Endometrial microvascular endothelial cells (primary cell): Measurements from ENCODE around the gene FBXO9. TPM values are rescaled to one million over a fixed set of nuclear protein-coding genes. Genes with fewer than 3 reads are reported as not detected.

Source experiments
- in situ Hi-C: cut with HindIII; loops from 2 replicates; pipeline ENCODE4 v1.10.0; 2017; ENCODE audit warnings: low sequenced_read_pairs, low pct_unique_long_range_greater_than_20kb; ENCODE audit errors: inconsistent ontology term
- total RNA-seq: library from RNA; depleted of rRNA; stranded (reverse); fragments of >200 nt; gene quantifications from one replicate; pipeline ENCODE4 v1.2.3, GENCODE V29; 2015; ENCODE audit errors: inconsistent ontology term

Gene FBXO9
- total RNA-seq, 1 donor from 2014 or later: 41.0 TPM

DNA sequence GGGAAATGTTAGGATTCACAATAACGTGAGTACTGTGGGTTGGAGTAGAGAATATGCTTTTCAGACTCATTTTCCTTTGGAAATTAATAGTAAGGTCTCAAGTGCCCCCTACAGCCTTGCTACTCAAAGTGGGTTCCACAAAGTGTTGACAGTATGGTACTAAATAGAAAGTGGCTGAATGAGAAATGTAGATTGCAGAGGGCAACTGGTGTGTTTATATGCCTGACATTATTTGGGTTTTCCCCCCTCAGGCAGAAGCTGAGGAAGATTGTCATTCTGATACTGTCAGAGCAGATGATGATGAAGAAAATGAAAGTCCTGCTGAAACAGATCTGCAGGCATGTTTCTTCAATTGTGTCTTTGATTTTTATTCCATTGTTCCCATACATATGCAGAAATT is 5.6 kb downstream of the FBXO9 start:
- in situ Hi-C loops: no loop called here

- in situ Hi-C loops: no loop called here
Measured at GRCh38 chr6:53074347-53074746, 9.1 kb downstream of the FBXO9 start.

DNA sequence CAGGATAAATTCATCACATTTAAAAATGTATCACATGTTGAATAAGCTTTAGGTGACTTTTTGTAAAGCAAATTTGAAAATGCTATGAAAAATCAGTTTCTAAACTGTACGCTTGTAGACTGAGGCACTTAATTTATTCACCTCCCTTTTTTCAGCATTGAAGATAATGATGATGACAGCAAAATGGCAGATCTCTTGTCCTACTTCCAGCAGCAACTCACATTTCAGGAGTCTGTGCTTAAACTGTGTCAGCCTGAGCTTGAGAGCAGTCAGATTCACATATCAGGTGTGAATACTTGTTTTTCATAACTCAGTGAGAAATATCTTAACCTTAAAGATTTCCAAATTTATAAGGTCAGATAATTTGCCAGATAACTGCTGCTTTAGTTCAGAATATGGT is 15.6 kb downstream of the FBXO9 start:
- in situ Hi-C loops: no loop called here

DNA sequence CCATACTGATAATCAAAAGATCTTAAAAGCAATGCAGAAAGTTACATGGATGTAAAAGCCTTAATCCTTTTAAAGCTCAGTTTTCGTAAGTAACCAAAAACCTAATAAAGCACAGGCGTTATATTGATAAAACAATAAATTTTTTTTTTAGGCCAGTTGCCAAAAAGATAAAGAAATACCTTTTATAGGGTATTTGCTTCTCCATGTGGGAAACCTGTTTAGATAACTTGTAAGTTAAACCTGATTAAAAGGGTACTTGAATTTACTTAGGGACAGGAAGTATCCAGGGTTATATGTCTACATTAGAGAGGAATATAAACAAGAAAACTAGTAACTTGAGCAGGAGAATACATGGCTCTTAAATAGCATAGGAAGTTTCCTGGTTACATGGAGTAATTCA is 21.1 kb downstream of the FBXO9 start:
- in situ Hi-C loops: no loop called here

GRCh38 chr6:53089948-53090347 is 24.7 kb downstream of the FBXO9 start:
- in situ Hi-C loops: no loop called here

DNA sequence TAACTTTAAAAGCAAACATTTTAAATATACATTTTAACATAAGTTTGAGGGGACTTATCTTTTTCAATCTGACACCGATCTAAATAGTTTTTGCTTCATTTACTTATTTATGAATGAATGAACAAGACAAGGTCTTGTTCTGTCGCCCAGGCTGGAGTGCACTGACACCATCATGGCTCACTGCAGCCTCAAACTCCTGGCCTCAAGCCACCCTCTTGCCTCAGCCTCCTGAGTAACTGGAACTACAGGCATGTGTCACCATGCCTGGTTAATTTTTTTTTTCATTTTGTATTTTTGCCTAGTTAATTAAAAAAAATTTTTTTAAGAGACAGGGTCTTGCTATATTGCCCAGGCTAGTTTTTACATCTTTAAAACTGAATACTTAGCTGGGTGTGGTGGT is 25.4 kb downstream of the FBXO9 start:
- in situ Hi-C loops: no loop called here

DNA sequence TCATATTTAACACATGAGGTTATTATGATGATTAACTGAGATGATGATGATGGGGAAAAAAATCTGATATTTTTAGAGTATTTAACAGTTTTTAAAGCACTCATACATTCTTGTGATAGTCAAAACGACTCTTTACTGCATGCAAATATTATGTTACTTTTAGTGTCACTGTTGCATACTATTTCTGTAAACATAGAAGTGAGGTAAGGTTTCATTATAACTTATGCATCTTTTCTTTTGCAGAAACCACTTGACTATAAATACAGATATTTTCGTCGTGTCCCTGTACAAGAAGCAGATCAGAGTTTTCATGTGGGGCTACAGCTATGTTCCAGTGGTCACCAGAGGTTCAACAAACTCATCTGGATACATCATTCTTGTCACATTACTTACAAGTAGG is 30.1 kb downstream of the FBXO9 start:
- in situ Hi-C loops: no loop called here

GRCh38 chr6:53095716-53096115 is 30.5 kb downstream of the FBXO9 start:
- in situ Hi-C loops: no loop called here

DNA sequence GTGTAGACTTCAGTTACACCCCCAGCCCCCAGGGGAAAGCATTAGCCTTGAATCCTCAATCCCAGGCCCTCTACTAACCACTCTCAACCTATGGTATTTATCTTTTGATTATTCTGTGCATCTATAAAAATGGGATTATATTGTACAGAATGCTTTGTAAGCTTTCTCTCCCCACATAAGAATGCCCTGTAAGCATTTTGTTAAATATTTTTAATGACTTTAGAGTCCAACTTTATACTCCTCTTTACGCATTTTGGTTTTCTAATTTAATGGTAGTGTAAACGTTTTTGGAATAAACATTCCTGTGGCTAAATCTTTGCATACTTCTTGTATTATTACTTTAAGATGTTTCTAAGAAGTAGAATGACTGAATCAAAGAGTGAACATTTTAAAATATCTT is 35.4 kb downstream of the FBXO9 start:
- in situ Hi-C loops: no loop called here

DNA sequence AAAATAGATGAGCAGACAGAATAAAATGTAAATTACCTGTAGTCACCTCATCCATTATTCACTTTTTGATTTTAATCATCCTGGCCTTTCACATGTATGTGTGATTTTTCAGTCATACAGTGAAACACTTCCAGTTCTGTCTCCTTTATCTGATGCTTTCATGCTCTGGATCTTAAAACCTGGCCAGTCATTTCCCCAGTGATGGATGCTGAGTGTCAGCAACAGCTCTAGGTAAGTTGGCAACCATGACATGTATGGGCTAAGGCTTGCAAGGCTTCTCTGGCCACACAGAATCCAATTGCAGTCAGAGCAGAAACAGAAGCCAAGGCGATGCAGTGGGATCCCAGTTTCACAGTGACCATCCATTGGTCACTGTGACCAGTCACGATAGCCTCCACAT is 35.8 kb downstream of the FBXO9 start:
- in situ Hi-C loops: no loop called here

DNA sequence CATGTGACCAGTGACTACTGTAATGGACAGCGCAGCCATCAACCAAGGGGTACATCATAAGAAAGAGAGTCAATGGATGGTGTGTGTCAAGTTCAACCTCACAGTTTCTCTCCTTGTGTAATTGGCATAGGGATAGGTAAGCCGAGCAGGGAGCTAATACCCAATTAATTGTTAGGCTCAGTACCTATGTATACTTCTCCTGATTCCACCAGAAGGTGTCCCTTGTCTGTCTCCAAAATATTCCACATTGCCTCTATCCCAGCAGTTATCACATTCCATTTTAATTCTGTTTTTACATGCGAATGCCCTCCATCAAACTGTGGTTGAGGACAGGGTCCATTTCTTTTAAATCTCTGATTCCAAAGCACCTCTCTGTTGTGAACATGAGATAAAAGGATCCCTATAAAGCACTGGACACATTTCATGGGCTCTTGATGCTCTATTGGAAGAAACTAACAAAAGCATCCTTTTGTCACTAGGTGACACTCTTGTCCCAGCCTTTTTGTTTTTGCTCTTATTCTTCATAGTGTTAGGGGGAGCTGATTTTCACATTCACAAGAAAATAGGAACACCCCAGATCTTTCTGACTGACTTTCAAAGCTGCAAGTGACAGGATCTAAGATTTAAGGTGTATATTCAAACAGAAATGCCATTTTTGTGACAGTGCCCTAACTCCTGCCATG is 38.9 kb downstream of the FBXO9 start:
- in situ Hi-C loops: no loop called here

- in situ Hi-C loops: no loop called here
Measured at GRCh38 chr6:53104916-53105315, 39.7 kb downstream of the FBXO9 start.

DNA sequence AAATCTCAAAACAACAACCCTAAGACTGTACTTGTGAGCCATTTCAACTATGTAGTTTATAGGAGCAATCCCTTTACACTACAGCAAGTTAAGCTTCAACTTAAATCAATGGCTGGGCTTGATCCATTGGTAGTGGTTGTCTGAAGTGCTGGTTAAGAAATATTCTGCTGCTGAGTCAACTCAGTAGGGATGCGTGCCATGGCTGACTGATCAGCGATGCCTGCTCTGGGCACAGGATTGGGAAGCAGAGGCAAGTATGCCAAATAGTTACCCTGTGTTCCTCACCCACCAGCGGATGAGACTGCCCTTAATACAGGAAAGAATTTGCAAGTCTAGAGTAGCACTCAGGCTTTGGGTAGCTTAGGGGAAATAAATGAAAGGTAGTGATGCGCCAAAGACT is 41.9 kb downstream of the FBXO9 start:
- in situ Hi-C loops: no loop called here

DNA sequence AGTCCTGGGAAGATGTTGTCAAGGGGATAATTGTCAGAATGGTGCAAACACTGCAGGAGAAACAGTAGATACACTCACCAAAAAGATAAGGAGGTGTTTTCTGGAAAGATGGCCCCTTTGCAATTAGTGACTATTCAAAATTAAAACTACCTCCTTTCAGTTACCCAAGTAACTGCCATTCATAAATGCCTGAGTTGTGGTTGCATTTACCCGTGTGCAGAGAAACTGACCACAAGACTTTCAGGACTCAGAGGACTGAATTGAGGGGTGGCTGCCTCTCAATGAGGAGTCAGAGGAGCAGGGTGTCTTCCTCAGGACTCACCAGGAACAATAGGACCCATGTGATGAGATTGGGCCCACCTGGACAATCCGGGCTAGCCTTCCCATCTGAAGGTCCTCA is 44.4 kb downstream of the FBXO9 start:
- in situ Hi-C loops: no loop called here

- in situ Hi-C loops: no loop called here
Measured at GRCh38 chr6:53111865-53112264, 46.7 kb downstream of the FBXO9 start.

DNA sequence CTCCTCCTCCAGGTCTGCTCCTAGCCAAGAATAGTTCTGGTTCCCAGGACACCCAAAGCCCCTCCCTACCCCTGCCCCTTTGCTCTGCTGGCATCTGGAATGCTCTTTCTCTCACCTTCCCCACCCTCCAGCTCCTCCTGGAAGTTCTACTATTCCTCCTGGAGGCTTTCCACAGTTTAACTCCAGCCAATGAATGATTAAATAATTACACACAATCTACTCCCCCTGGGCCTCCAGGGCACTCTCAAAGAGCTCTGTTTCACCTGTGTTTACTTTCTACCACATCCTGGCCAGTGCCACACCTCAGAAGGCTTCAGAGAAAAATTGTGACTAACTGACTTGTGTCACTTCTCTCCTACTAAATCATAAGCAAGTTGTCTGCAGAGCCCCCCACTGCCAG is 47.2 kb downstream of the FBXO9 start:
- in situ Hi-C loops: no loop called here

DNA sequence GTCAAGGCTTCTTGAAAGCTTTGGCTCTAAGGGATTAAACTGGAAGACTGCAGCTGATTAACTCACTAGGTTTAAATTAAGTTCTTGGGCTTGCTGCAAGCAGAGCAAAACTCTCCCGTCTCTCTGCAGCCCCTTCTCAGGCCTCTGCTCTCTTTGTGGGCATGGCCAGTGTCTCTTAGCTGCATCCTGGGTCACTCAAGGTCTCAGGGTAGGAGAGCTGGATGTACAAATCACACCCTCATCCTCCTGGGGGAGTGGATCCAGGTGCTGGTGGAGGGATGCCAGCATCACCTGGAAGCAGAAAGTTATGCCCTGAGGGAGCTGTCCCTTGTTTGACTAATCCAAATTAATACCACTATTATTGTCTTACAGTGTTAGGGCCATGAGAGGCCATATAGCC is 47.7 kb downstream of the FBXO9 start:
- in situ Hi-C loops: no loop called here

DNA sequence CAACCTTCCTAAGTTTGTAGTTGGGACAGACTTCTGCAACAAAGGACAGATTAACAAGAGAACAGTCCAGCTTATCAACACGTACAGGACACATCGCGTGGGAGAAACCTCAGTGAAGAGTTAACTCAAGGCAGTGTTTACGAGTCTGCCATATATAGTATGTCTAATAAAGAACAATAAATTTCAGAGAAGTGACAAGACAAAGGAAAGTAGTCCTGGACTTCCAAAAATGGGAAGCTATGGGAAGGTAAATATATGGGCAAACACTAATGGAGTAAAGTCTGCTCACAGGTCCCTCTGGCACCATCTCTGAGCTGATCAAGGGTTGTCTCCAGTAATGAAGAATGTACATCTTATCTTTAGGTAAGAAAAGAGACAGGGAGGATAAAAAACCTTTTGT is 48.5 kb downstream of the FBXO9 start:
- in situ Hi-C loops: no loop called here

GRCh38 chr6:53115113-53115512 is 49.9 kb downstream of the FBXO9 start:
- in situ Hi-C loops: no loop called here

DNA sequence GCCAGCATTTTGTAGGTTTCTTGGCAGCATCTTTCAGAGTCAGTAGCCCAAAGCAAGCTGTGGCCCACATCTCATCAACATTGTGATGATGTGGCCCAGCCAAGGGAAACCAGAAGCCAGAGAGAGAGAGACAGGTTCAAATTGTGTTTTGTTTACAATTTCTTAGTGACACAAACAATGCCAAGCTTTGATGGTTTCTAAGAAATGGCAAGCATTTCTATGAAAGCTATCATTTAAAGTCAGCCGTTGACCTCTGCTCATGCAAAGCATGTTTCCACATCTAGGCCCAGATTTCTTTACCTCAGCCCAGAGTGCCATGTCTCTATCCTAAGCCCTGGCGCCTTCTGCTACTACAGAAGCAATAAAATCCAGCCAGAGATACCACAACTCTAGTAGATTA is 50.5 kb downstream of the FBXO9 start:
- in situ Hi-C loops: no loop called here

DNA sequence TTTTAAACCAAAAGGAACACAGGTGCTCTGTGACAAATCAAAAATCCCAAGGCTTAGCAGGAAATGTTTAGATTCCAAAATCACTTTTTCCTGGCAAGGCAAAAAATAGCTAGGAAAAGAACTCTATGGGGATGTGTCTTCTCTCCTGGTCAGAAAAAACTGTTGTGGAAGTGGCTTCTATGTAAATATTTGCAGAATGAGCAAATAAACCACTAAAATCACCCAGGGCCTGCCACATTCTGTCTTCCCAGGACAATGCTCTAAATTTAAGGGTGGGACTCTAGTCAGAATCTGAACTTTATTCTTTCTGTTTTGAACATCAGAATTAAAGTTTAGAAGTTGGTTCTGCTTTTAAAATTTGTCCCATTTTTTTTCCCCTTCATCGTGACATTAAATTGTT is 54.1 kb downstream of the FBXO9 start:
- in situ Hi-C loops: no loop called here
